Natural killer cell (primary cell): Measurements from ENCODE around the gene ASCL4. TPM values are rescaled to one million over a fixed set of nuclear protein-coding genes. Genes with fewer than 3 reads are reported as not detected.

ENCODE experiments used
- ATAC-seq, 3 donors: fragments of 150-1000 bp in 2 of 3; fragments of 200-7000 bp in 1 of 3; cut with Tn5 transposase; 1 replicate in 1 of 3; 2 replicates in 2 of 3; pipeline ENCODE4 v1.10.0; 2021; ENCODE audit warnings: mild to moderate bottlenecking in 2 of 3, moderate library complexity in 2 of 3
- DNase-seq, 2 donors: peaks; one replicate each; pipeline versions ENCODE4 v3.0.0 to v3.0.0-alpha.2; 2013 to 2021; ENCODE audit warnings: mixed read lengths in 1 of 2
- H3K27ac ChIP-seq: one replicate; pipeline ENCODE4 v1.5.1; 2013; ENCODE audit warnings: mild to moderate bottlenecking, low read length
- H3K27me3 ChIP-seq: one replicate; pipeline ENCODE4 v1.6.1; 2013; ENCODE audit warnings: low read length; ENCODE audit not compliant: control insufficient read depth, insufficient read depth
- H3K36me3 ChIP-seq: one replicate; pipeline ENCODE4 v1.6.1; 2013; ENCODE audit warnings: low read length; ENCODE audit not compliant: control insufficient read depth, insufficient read depth
- H3K4me1 ChIP-seq: one replicate; pipeline ENCODE4 v1.6.1; 2013; ENCODE audit warnings: low read length; ENCODE audit not compliant: control insufficient read depth, insufficient read depth
- H3K4me3 ChIP-seq: one replicate; pipeline ENCODE4 v1.5.1; 2013; ENCODE audit warnings: low read length
- H3K9me3 ChIP-seq: one replicate; pipeline ENCODE4 v1.6.1; 2013; ENCODE audit warnings: low read length; ENCODE audit not compliant: control insufficient read depth, insufficient read depth
- H3K27ac Mint-ChIP-seq, 2 donors: one replicate each; pipeline ENCODE4 v1.8.0; 2022; ENCODE audit warnings: mild to moderate bottlenecking in 2 of 2, mixed read lengths in 2 of 2, moderate library complexity in 1 of 2
- H3K27me3 Mint-ChIP-seq, 2 donors: one replicate each; pipeline ENCODE4 v1.8.0; 2022; ENCODE audit warnings: low read depth in 2 of 2, mixed read lengths in 2 of 2
- H3K36me3 Mint-ChIP-seq: one replicate; pipeline ENCODE4 v1.8.0; 2022; ENCODE audit warnings: mixed read lengths
- H3K4me1 Mint-ChIP-seq, 2 donors: one replicate each; pipeline ENCODE4 v1.8.0; 2022; ENCODE audit warnings: mixed read lengths in 2 of 2
- H3K4me3 Mint-ChIP-seq: one replicate; pipeline ENCODE4 v1.8.0; 2022; ENCODE audit warnings: mild to moderate bottlenecking, moderate library complexity, mixed read lengths
- H3K9me3 Mint-ChIP-seq, 2 donors: one replicate each; pipeline ENCODE4 v1.8.0; 2022; ENCODE audit warnings: mixed read lengths in 2 of 2
- WGBS: methylation state at CpG from one replicate; pipeline ENCODE4 v1.1.7; 2013; ENCODE audit warnings: missing lambda C conversion rate; ENCODE audit not compliant: insufficient coverage; 5-methylcytosine and 5-hydroxymethylcytosine counted together
- intact Hi-C: fragments of 100-400 bp; cut with micrococcal nuclease; formaldehyde crosslinking; loops from one replicate; pipeline ENCODE4 v1.14.2; 2022
- total RNA-seq, 4 donors: library from RNA; stranded (reverse); fragments of 120-200 nt in 1 of 4; gene quantifications; one replicate each; pipeline versions ENCODE4 v1.2.3 to v1.2.4, GENCODE V29; 2013 to 2022
- TF ChIP-seq, protein P1 (sequence below): fragments of 200-600 bp; IDR thresholded peaks from one replicate; pipeline ENCODE4 v1.8.0; 2022; ENCODE audit warnings: antibody characterized with exemption

The ASCL4 gene
- total RNA-seq, 3 donors from 2014 or later (not counting 1 experiment from before 2014, with no cell fraction given): not detected

DNA sequence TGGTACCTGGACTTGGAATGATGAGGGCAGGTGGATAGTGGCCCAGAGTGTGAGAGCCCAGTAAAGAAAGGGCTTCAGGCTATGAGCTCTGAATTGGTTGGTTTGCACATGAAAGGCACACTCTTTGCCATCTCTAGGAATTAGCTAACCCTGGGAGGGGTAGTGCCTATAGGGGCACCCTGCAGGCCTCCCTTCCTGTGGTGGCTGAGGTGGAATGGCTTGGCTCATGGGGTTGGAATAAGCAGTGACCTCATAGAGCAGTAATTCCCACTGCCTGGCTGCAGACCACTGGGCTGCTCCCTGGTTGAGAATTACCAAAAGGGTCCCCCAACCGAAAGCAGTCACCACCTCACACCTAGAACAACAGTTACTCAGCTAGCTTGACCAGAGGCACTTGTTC lies 42.7 kb downstream of the ASCL4 start:
- H3K4me3 ChIP-seq: no peak overlapping the region
- peaks cover 2 to 8% of the 10 kb centered on the region in 2 donors for H3K27me3 Mint-ChIP-seq
- H3K4me3 Mint-ChIP-seq: no peak overlapping the region
- ATAC-seq (no peak), DNase-seq (no peak)
- peaks cover 7% of the 10 kb centered on the region for H3K36me3 Mint-ChIP-seq
- peaks cover 4 to 8% of the 10 kb centered on the region in 2 donors for H3K9me3 Mint-ChIP-seq
- WGBS: 87% methylated on average over 1 of the region's 1 CpG
- intact Hi-C loops: no loop called here
- H3K27me3 ChIP-seq: no peaks in the 10 kb centered on the region
- H3K4me1 Mint-ChIP-seq: no peaks in the 10 kb centered on the region
- H3K27ac ChIP-seq: no peak overlapping the region
- H3K27ac Mint-ChIP-seq: no peak overlapping the region
- no peaks in the 10 kb centered on the region for H3K36me3 ChIP-seq
- TF ChIP-seq, protein P1, sequence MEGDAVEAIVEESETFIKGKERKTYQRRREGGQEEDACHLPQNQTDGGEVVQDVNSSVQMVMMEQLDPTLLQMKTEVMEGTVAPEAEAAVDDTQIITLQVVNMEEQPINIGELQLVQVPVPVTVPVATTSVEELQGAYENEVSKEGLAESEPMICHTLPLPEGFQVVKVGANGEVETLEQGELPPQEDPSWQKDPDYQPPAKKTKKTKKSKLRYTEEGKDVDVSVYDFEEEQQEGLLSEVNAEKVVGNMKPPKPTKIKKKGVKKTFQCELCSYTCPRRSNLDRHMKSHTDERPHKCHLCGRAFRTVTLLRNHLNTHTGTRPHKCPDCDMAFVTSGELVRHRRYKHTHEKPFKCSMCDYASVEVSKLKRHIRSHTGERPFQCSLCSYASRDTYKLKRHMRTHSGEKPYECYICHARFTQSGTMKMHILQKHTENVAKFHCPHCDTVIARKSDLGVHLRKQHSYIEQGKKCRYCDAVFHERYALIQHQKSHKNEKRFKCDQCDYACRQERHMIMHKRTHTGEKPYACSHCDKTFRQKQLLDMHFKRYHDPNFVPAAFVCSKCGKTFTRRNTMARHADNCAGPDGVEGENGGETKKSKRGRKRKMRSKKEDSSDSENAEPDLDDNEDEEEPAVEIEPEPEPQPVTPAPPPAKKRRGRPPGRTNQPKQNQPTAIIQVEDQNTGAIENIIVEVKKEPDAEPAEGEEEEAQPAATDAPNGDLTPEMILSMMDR: no peak
- H3K9me3 ChIP-seq: peaks cover 12% of the 10 kb centered on the region
- no peaks in the 10 kb centered on the region for H3K4me1 ChIP-seq

DNA sequence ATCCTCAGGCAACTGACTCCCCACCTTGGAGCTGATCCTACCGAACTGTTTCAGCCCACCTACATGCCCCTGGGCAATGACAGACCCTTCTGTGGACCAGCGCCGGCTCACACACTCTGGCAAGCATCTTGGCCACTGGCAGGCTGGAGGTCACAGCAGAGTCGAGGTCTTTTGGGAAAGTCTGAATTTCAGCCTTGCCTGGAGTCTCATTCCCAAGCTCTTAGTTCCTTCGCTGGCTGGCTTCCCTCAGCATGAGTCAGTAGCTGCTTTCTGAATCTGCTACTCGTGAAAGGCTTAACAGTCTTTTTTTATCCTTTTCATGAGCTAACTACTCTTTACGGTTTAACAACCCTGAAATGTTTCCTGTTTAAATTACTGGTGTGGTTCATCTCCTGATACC lies 44.5 kb downstream of the ASCL4 start:
- no peak overlapping the region for H3K27ac Mint-ChIP-seq
- Histone ChIP-seq H3K9me3 (peaks cover 12% of the 10 kb centered on the region), H3K4me1 (no peaks in the 10 kb centered on the region), H3K36me3 (no peaks in the 10 kb centered on the region), H3K4me3 (no peak overlapping the region), H3K27ac (no peak overlapping the region), H3K27me3 (no peaks in the 10 kb centered on the region)
- H3K4me3 Mint-ChIP-seq: no peak overlapping the region
- TF ChIP-seq, protein P1: no peak
- intact Hi-C loops: no loop called here
- H3K4me1 Mint-ChIP-seq: no peaks in the 10 kb centered on the region
- no peak for DNase-seq
- H3K9me3 Mint-ChIP-seq: peaks cover 7 to 8% of the 10 kb centered on the region in 2 donors
- H3K36me3 Mint-ChIP-seq: peaks cover 7% of the 10 kb centered on the region
- WGBS: 91% methylated on average over 6 of the region's 7 CpGs
- ATAC-seq: no peak
- H3K27me3 Mint-ChIP-seq: peaks cover 8 to 14% of the 10 kb centered on the region in 2 donors

DNA sequence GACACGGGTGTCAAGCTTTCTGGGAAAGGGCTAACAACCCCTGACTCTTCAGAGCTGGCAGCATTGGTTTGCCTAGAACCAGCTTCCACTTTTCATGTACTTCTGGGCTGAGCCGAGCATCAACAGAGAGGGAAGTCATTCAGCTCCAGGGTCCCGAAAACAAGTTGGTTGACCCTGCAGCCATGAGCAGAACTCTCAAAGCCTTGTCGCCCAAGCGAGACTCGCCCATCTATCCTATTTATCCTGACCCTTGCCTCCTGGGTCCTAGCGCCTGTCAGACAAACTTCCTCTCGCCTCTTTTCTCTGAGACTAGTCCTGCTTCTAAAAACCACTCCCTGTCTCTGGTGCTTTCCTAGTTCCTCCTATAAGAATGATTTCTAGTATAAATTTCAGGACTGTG lies 47.9 kb downstream of the ASCL4 start:
- no peak for ATAC-seq
- Histone ChIP-seq H3K36me3 (no peaks in the 10 kb centered on the region), H3K4me1 (no peaks in the 10 kb centered on the region), H3K27ac (no peak overlapping the region), H3K27me3 (no peaks in the 10 kb centered on the region), H3K4me3 (no peak overlapping the region), H3K9me3 (peaks cover 21% of the 10 kb centered on the region)
- intact Hi-C loops: no loop called here
- Mint-ChIP-seq H3K4me1 (no peaks in the 10 kb centered on the region), H3K27ac (no peak overlapping the region), H3K4me3 (no peak overlapping the region), H3K27me3 (peaks cover 8 to 12% of the 10 kb centered on the region in 2 donors), H3K36me3 (peaks cover 33% of the 10 kb centered on the region), H3K9me3 (peaks cover 17 to 21% of the 10 kb centered on the region in 2 donors)
- DNase-seq: no peak
- TF ChIP-seq, protein P1: no peak
- 46% methylated on average over 8 of the region's 8 CpGs for WGBS

Other genes with a start within 250 kb of the ASCL4 start
- gene PWP1, start 88.9 kb upstream of the ASCL4 start, total RNA-seq: 10 to 100 TPM; 22.2 to 26.5 (median 26.3) TPM
- 10 to 100 TPM; 37.0 to 49.5 (median 40.5) TPM for gene PRDM4, start 13.6 kb upstream of the ASCL4 start, total RNA-seq